Small intestine (tissue), 7 donors: ENCODE results near the gene LKAAEAR1. TPM values are rescaled to one million over a fixed set of nuclear protein-coding genes. Genes with fewer than 3 reads are reported as not detected.

Experiments used
- DNase-seq, 2 donors: peaks; one replicate each; pipeline versions ENCODE4 v3.0.0 to v3.0.0-alpha.2; 2013
- FAIRE-seq: peaks from 2 replicates; lab custom pipeline; 2012; peaks lifted over from hg19 to GRCh38; lab: Jason Lieb, UNC
- H3K27ac ChIP-seq, 3 donors: one replicate each; pipeline ENCODE4 v1.5.1; 2013; ENCODE audit warnings: low read length in 2 of 3, mild to moderate bottlenecking in 2 of 3, control low read depth in 1 of 3, inconsistent platforms in 1 of 3, low read depth in 1 of 3, moderate library complexity in 1 of 3
- H3K27me3 ChIP-seq, 3 donors: one replicate each; pipeline ENCODE4 v1.6.1; 2013; ENCODE audit warnings: low read length in 3 of 3, inconsistent platforms in 1 of 3; ENCODE audit not compliant: control insufficient read depth in 3 of 3, insufficient read depth in 3 of 3
- H3K36me3 ChIP-seq, 3 donors: one replicate each; pipeline ENCODE4 v1.6.1; 2013; ENCODE audit warnings: low read length in 3 of 3, inconsistent platforms in 1 of 3, low read depth in 1 of 3, mild to moderate bottlenecking in 1 of 3, moderate library complexity in 1 of 3; ENCODE audit not compliant: control insufficient read depth in 3 of 3, insufficient read depth in 2 of 3
- H3K4me1 ChIP-seq, 3 donors: one replicate each; pipeline ENCODE4 v1.6.1; 2013; ENCODE audit warnings: low read length in 2 of 3, inconsistent platforms in 1 of 3, low read depth in 1 of 3, mild to moderate bottlenecking in 1 of 3, moderate library complexity in 1 of 3; ENCODE audit not compliant: control insufficient read depth in 3 of 3, insufficient read depth in 2 of 3
- H3K4me3 ChIP-seq, 3 donors: one replicate each; pipeline ENCODE4 v1.5.1; 2013; ENCODE audit warnings: low read length in 3 of 3, control low read depth in 1 of 3, inconsistent platforms in 1 of 3, low read depth in 1 of 3, mild to moderate bottlenecking in 1 of 3, moderate library complexity in 1 of 3
- H3K9me3 ChIP-seq, 2 donors: one replicate each; pipeline ENCODE4 v1.6.1; 2013; ENCODE audit warnings: low read depth in 1 of 2, low read length in 1 of 2; ENCODE audit not compliant: control insufficient read depth in 2 of 2, insufficient read depth in 1 of 2
- WGBS, 3 donors: extraction: QIAGEN DNeasy Blood & Tissue Kit; methylation state at CpG; one replicate each; pipeline ENCODE4 v1.1.7; 2013; 5-methylcytosine and 5-hydroxymethylcytosine counted together
- polyA plus RNA-seq, 4 donors: library from polyadenylated mRNA; stranded (reverse) in 3 of 4; unstranded in 1 of 4; fragments of 200-250 nt in 3 of 4; fragments of 120-200 nt in 1 of 4; gene quantifications; one replicate each; pipeline versions ENCODE4 v1.2.1 to v1.2.3, GENCODE V29; 2013
- donor health status: healthy with polysubstance abuse.
- donor health status: control.
- donor health status: control.
- donor health status: Bipolar disorder and iron deficiency.
- donor health status: healthy.

Gene LKAAEAR1
- polyA plus RNA-seq, 4 donors: 0.09 TPM; not detected in 3

DNA sequence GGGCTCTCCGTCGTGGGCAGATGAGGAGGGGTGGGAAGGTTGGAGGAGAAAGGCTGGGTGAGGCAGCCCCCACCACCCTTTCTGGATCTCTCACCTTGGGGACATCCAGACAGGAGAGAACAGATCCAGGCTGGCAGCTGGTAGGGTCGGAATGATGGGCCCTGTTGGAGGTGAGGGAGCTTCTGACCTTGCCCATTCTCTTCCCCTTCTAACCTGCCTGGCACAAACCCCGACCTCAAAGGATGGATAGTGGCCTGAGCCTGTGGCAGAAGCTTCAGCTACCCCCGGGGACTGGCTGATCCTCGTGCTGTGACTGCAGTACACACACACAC is 29.2 kb upstream of the LKAAEAR1 start:
- WGBS, 3 donors: 43 to 68% (median 52%) methylated on average over 6 of the region's 6 CpGs
- no peaks in the 10 kb centered on the region for H3K36me3 ChIP-seq
- no peak for FAIRE-seq
- no peaks in the 10 kb centered on the region for H3K4me1 ChIP-seq
- DNase-seq: no peak
- H3K27me3 ChIP-seq: no peaks in the 10 kb centered on the region
- no peak overlapping the region for H3K27ac ChIP-seq
- no peaks in the 10 kb centered on the region for H3K9me3 ChIP-seq
- no peak overlapping the region for H3K4me3 ChIP-seq

DNA sequence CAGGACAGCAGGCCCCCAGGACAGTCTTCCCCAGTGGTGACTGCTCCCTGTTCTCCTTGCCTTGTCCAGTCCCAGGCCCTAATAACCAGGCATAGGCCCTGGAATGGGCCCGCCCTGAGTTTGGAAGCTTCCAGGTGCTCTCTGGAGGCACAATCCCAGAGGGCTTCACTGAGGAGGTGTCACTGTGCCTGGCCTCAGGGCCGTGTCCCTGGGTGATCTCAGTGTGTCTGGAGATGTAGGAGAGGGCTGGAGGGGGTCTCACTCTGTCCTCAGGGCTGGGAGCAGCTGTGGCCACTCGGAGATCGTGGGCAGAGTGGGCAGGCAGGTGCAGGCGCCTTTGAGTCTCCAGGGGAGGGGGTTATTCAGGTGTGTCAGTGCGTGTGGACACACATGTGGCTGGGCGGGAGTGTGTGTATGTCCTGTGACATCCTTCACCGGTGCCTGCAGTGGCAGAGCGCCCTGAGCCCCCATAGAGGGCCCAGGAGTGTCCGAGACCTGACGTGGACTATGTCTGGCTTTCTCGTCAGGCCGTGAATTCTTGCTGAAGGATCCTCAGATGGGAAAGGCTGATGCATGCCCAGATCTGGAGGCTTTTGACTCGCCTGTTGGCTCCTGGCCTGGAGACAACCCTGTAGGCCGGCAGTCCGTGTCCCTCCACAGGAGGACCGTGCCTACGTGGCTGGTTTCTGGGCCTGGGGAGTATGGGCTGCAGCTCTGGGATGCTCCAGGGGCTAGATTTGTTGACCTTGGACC is 28.7 kb upstream of the LKAAEAR1 start:
- 74 to 84% (median 77%) methylated on average over 18 of the region's 18 CpGs for WGBS, 3 donors
- no peak overlapping the region for H3K4me3 ChIP-seq
- H3K36me3 ChIP-seq: no peaks in the 10 kb centered on the region
- H3K27me3 ChIP-seq: no peaks in the 10 kb centered on the region
- no peak for FAIRE-seq
- H3K27ac ChIP-seq: no peak overlapping the region
- no peaks in the 10 kb centered on the region for H3K9me3 ChIP-seq
- DNase-seq: no peak
- no peaks in the 10 kb centered on the region for H3K4me1 ChIP-seq

DNA sequence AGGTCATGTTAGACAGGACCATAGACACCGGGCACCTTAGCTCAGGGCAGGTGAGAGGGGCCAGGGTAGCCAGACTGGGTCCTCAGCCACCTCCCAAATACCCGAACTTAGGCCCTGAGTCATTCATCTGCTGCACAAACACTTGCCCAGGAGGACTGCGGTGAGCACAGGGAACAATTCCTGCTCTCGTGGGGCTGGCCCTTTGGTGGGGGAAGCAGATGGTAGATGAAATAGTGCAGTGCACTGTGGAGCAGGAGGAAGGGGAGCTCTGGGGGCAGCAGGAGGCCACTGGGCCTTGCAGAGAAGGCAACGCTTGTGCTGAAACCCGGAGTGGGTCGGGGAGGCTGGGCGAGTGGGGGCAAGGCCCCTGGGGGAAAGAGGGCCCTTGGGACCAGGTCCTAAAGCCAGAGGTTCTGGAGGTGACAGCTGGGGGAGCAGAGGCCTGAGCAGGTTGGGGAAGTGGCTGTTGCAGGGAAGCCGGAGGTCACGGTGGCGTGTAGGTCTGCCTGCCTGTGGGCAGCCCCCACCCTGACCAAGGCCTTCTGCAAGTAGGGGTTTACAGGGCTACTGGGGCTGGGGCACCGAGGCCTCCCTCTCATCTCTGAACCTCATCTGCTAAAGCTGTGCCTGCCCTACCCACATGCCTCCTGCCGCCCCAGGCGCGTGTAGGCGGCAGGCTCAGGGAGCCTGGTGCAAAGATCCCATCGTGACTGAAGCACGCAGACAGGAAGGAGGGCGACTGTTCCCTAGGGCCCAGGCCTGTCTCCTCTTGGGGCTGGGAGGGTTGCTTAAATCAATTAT is 27.8 kb upstream of the LKAAEAR1 start:
- no peak overlapping the region for H3K4me3 ChIP-seq
- no peak for DNase-seq
- 67 to 71% (median 70%) methylated on average over 17 to 19 of the region's 19 CpGs for WGBS, 3 donors
- H3K4me1 ChIP-seq: no peaks in the 10 kb centered on the region
- peaks cover 0 to 2% (median 0%) of the 10 kb centered on the region in 3 donors for H3K27me3 ChIP-seq
- H3K9me3 ChIP-seq: no peaks in the 10 kb centered on the region
- no peaks in the 10 kb centered on the region for H3K36me3 ChIP-seq
- H3K27ac ChIP-seq: no peak overlapping the region
- no peak for FAIRE-seq

DNA sequence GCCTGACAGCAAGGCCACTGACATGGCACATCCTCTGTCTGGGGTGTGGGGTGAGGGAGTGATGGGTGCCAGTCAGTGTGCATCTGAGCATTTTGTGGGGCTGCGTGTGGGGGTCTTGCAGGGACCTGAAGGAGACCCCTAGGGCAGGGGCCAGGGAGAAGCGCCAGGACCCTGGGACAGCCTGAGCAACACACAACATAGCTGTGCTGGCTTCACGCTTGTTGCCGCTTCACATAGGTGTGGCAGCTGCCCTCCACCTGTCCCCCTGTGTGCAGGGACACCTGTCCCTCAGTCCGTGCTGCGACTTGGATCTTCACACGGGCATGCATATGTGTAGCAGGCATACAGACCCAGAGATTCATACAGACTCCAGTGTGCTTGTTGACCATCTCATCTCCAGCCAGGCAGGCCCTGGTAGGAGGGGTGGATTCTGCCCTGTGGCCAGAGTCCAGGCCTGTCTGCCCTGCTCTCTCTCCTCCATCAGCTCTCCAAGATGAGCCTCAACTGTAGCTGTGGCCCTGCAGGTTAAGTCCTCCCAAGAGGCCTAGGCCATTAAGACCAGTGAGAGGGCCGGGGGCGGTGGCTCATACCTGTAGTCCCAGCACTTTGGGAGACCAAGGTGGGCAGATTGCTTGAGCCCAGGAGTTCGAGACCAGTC is 26.3 kb upstream of the LKAAEAR1 start:
- H3K9me3 ChIP-seq: no peaks in the 10 kb centered on the region
- no peak overlapping the region for H3K27ac ChIP-seq
- no peak overlapping the region for H3K4me3 ChIP-seq
- 75 to 89% (median 82%) methylated on average over 10 of the region's 10 CpGs for WGBS, 3 donors
- DNase-seq: no peak
- no peak for FAIRE-seq
- H3K36me3 ChIP-seq: no peaks in the 10 kb centered on the region
- H3K4me1 ChIP-seq: no peaks in the 10 kb centered on the region
- peaks cover 0 to 2% (median 0%) of the 10 kb centered on the region in 3 donors for H3K27me3 ChIP-seq

DNA sequence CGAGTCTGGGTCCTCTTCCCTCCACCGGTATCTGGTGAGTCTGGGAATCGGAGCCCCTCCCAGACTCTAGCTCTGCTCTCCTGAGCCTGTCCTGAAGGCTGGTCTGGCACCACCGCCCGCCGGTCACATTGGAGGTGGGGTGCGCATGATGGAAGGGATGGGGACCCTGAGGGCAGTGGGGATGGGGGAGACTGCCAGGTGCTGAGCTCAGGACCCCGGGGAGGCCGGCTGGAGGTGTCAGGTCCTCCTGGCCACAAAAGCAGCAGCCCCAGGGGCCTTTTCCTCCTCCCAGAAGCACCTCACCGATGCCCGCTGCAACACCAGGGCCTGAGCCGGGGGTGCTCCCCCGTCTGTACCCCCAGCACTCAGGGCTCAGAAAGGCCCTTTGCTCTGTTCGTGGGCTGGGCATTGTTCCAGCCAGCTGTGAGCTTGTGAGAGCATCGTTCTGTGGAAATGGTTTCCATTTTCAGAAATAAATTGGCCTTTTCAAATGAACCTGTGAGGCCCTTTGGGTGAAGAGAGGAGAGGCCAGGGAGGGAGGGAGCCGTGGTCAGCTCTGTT is 25.7 kb upstream of the LKAAEAR1 start:
- WGBS, 3 donors: 66 to 72% (median 71%) methylated on average over 16 of the region's 16 CpGs
- H3K9me3 ChIP-seq: no peaks in the 10 kb centered on the region
- no peak overlapping the region for H3K27ac ChIP-seq
- FAIRE-seq (no peak), DNase-seq (no peak)
- H3K27me3 ChIP-seq: peaks cover 0 to 2% (median 0%) of the 10 kb centered on the region in 3 donors
- no peaks in the 10 kb centered on the region for H3K4me1 ChIP-seq
- H3K36me3 ChIP-seq: no peaks in the 10 kb centered on the region
- no peak overlapping the region for H3K4me3 ChIP-seq

DNA sequence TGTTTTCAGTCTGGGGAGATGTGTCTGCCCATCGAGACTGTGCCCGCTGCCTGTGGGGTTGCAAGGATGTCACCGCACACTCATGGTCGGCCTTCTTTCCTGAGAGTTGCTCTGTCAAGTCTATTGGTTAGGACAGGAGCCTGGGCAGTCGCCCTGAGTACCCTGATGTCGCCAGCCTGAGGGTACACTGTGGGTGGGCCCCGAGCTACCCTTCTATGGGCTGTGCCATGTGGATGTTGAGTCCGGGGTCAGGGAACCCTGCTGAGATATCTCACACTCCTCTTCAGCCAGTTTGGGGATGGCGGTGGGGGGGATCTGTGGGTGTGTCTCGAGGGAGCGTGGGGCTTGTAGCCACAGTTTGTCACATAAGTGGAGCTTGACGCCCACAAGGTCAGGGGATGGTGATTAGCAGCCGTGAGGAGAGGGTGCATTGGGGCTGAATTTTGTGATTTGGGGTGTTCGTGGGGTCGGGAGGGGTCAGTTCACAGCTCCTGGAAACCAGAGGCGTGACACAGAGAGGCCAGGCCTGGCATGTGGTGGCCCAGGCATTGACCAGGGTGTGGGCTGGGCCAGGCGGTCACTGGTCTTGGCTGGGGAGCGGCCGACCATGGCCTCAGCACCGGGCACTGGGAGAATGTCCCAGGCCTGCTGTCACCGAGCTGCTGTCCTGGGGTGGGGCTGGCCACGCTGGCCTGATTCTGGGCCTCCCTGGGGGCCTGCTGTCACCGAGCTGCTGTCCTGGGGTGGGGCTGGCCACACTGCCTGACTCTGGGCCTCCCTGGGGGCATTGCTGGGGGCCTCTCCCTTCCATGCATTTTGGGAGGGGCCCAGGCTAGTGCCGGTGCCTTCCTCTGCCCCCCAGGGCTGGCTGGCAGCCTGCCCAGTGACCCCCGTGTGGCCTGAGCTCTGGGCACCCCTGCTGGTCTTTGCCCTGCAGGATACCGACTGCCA is 24.8 kb upstream of the LKAAEAR1 start:
- H3K27ac ChIP-seq: no peak overlapping the region
- H3K36me3 ChIP-seq: no peaks in the 10 kb centered on the region
- H3K9me3 ChIP-seq: no peaks in the 10 kb centered on the region
- no peak overlapping the region for H3K4me3 ChIP-seq
- FAIRE-seq (no peak), DNase-seq (no peak)
- peaks cover 0 to 5% (median 1%) of the 10 kb centered on the region in 3 donors for H3K27me3 ChIP-seq
- H3K4me1 ChIP-seq: no peaks in the 10 kb centered on the region
- 63 to 80% (median 68%) methylated on average over 23 to 26 of the region's 26 CpGs for WGBS, 3 donors

DNA sequence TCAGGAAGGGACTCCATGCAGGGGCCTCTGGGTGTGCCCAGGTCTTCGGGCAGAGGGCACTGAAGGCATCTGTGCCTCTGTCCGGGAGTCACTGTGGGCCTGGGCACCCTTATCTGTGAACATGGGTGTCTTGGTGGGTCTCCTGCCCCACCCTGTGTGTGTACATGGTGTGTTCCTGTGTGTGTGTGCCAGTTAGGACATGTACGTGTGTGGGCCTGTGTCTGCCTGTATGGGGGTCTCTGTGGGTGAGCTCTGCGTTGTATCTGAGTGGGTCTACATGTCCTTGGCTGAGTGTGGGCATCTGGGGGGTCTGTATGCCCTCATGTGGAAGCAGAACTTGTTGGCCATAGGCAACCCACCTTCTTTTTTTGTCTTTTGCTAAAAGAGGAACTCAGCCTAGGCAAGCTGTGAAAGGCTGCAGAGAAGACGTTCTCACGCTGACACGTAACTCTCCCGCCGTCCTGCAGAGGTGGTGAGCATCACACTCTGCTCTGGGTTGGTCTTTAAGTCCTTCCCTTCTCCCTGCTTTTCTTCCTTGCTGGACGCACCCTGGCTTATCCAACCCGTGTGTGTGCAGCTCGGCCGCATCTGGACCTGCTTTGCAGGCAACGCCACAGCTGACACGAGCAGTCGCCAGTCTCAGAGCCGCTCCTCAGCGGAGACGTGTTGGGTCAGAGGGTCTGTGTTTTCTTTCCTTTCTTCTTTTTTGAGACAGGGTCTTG is 23.7 kb upstream of the LKAAEAR1 start:
- H3K27me3 ChIP-seq: peaks cover 2 to 15% (median 2%) of the 10 kb centered on the region in 3 donors
- DNase-seq (no peak), FAIRE-seq (no peak)
- no peaks in the 10 kb centered on the region for H3K36me3 ChIP-seq
- H3K4me3 ChIP-seq: no peak overlapping the region
- no peaks in the 10 kb centered on the region for H3K9me3 ChIP-seq
- WGBS, 3 donors: 58 to 66% (median 60%) methylated on average over 19 of the region's 19 CpGs
- H3K27ac ChIP-seq: no peak overlapping the region
- H3K4me1 ChIP-seq: no peaks in the 10 kb centered on the region
